ENCODE data around the gene LY86. TPM values are rescaled to one million over a fixed set of nuclear protein-coding genes. Genes with fewer than 3 reads are reported as not detected.

The LY86 gene
- total and polyA plus RNA-seq, 9 of the 15 experiments (the other 6 are each of a cell fraction or from before 2014, with no cell fraction given) = 0.08 to 0.20 TPM; not detected in 7

DNA sequence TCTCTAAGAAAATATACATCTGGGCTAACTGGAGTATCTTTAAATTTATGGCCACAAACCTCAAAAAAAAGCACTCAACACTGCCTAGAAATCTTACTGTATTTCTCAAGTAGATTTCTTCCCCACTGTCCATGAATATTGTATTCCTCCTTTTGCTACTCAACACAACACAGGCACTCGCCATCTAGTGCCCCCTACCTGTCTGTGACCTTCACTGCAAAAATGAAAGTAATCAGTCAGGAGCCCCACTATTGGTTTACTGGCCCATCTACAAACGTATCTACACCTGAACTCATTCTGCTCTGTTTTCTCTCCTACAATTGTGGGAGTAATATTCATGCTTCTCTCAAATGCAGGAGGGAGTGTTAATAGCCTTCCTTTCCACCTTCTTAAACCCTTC lies 58.3 kb downstream of the LY86 start:
- 8% methylated on average over 2 of the region's 2 CpGs for WGBS (ENCODE audit: insufficient coverage, low coverage, missing lambda C conversion rate)
- ChIA-PET CTCF (ENCODE audit: low intra/inter-chr PET ratio) (interaction anchor here (1.3 kb wide), 1 partner anchor 90 kb away, joined by 4 read pairs; no protein-coding TSS in a partner anchor), POLR2A (interaction anchor here (0.5 to 0.6 kb wide), 2 partner anchors 10 to 33 kb away, joined by 4 read pairs; no protein-coding TSS in a partner anchor)
- FAIRE-seq (peak; percentile 44), ATAC-seq (peak; percentile 70), DNase-seq (ENCODE audit: extremely low read depth in 1 of 4, low spot score in 3 of 4) (peak; percentile 31 to 46 (median 40))
- Histone ChIP-seq H3K4me2 (ENCODE audit: insufficient read depth, low read length) (no peak overlapping the region), H3K4me1 (replicated peaks in 1 of 2; ENCODE audit: control insufficient read depth in 2 of 2, insufficient read depth in 2 of 2, low read length in 2 of 2) (no peaks in the 10 kb centered on the region; a peak in 2 of 5 replicates), H3K9me3 (replicated peaks; ENCODE audit: control insufficient read depth, insufficient read depth, low read depth, low read length) (no peaks in the 10 kb centered on the region), H3K79me2 (ENCODE audit: control insufficient read depth, insufficient read depth, low read length) (no peaks in the 10 kb centered on the region), H3K9ac (ENCODE audit: insufficient read depth in 1 of 2, low read depth in 2 of 2, low read length in 2 of 2) (no peak overlapping the region), H3K27ac (ENCODE audit: extremely low read depth, low read depth, low read length) (no peak overlapping the region), H4K20me1 (replicated peaks; ENCODE audit: control insufficient read depth, insufficient read depth, low read length) (no peaks in the 10 kb centered on the region), H3K9me1 (ENCODE audit: control insufficient read depth, insufficient read depth, low read length) (no peaks in the 10 kb centered on the region), H2AFZ (ENCODE audit: low read depth, low read length) (no peak overlapping the region), H3K4me3 (no peak overlapping the region), H3K36me3 (ENCODE audit: control insufficient read depth, insufficient read depth, low read length) (no peaks in the 10 kb centered on the region), H3K27me3 (ENCODE audit: control insufficient read depth in 2 of 2, insufficient read depth in 2 of 2, low read length in 2 of 2) (peaks cover 11 to 20% of the 10 kb centered on the region in 2 experiments)
- no peak for TF ChIP-seq NR1H2 (CRISPR knock-in tag; IDR thresholded peaks at IDR 0.05)
- TF ChIP-seq RAD21 (CRISPR knock-in tag; conservative IDR thresholded peaks at IDR 0.05 in 1 of 2, IDR thresholded peaks at IDR 0.05 in 1 of 2) = peak in 1 of 2 experiments; percentile 51; a peak in 3 of 4 replicates
- TF ChIP-seq, protein P1, sequence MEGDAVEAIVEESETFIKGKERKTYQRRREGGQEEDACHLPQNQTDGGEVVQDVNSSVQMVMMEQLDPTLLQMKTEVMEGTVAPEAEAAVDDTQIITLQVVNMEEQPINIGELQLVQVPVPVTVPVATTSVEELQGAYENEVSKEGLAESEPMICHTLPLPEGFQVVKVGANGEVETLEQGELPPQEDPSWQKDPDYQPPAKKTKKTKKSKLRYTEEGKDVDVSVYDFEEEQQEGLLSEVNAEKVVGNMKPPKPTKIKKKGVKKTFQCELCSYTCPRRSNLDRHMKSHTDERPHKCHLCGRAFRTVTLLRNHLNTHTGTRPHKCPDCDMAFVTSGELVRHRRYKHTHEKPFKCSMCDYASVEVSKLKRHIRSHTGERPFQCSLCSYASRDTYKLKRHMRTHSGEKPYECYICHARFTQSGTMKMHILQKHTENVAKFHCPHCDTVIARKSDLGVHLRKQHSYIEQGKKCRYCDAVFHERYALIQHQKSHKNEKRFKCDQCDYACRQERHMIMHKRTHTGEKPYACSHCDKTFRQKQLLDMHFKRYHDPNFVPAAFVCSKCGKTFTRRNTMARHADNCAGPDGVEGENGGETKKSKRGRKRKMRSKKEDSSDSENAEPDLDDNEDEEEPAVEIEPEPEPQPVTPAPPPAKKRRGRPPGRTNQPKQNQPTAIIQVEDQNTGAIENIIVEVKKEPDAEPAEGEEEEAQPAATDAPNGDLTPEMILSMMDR (IDR thresholded peaks at IDR 0.05 in 2 of 3, conservative IDR thresholded peaks at IDR 0.05 in 1 of 3; ENCODE audit: insufficient read depth in 2 of 3, low read depth in 1 of 3, low read length in 3 of 3) = peak; percentile 36 to 60 (median 56); a peak in 5 of 6 replicates
- TF ChIP-seq EHMT2 (IDR thresholded peaks at IDR 0.05) = peak; percentile 76
- intact Hi-C loops (cut with micrococcal nuclease) = loop anchor here (5.0 kb wide), 1 partner anchor 90 kb away; no protein-coding TSS in a partner anchor
- in situ Hi-C loops (cut with MboI) = no loop called here
- no TSS peak for BruUV-seq (replicated peaks)
